OCI-LY7 (cell line): ENCODE results near the gene SARS2. TPM values are rescaled to one million over a fixed set of nuclear protein-coding genes. Genes with fewer than 3 reads are reported as not detected.
A peak's percentile ranks its signal among the peaks of the same experiment; 100 is the strongest.

ENCODE experiments used
- BruUV-seq: library from RNA; stranded (reverse); fragments of 400-500 nt; replicated peaks from 2 replicates; lab custom pipeline; 2021; lab: Mats Ljungman, UMichigan
- CTCF ChIA-PET: fragments of 300-600 bp; sonication (Branson Sonifier 250); formaldehyde crosslinking; loops from one replicate; lab custom pipeline; 2022; ENCODE audit warnings: antibody characterized with exemption; ENCODE audit not compliant: unreplicated experiment; lab: Charles Lee
- POLR2A ChIA-PET: fragments of 300-600 bp; sonication (Branson Sonifier 250); formaldehyde crosslinking; loops from one replicate; lab custom pipeline; 2022; ENCODE audit warnings: antibody characterized with exemption; lab: Charles Lee
- DNase-seq: peaks from one replicate; pipeline ENCODE4 v3.0.0-alpha.2; 2015; ENCODE audit warnings: low spot score
- H2AFZ ChIP-seq: fragments of 200-600 bp; sonication (generic), shearing (Covaris generic); 2 replicates; pipeline ENCODE4 v1.6.1; 2014; ENCODE audit warnings: mild to moderate bottlenecking, antibody characterized with exemption, low read length, moderate library complexity
- H3K27ac ChIP-seq: fragments of 200-600 bp; sonication (generic); 2 replicates; pipeline ENCODE4 v1.5.1; 2014; ENCODE audit warnings: mixed run types, low read depth, mild to moderate bottlenecking, moderate library complexity, low read length, inconsistent platforms; ENCODE audit not compliant: poor library complexity, severe bottlenecking
- H3K36me3 ChIP-seq: fragments of 200-600 bp; sonication (generic); 2 replicates; pipeline ENCODE4 v1.6.1; 2014; ENCODE audit warnings: mild to moderate bottlenecking, antibody characterized with exemption, low read length, moderate library complexity, mixed read lengths; ENCODE audit not compliant: insufficient read depth
- H3K4me1 ChIP-seq: fragments of 200-600 bp; sonication (generic); 2 replicates; pipeline ENCODE4 v1.5.1; 2014; ENCODE audit warnings: mild to moderate bottlenecking, low read length; ENCODE audit not compliant: insufficient read depth, poor library complexity, severe bottlenecking
- H3K4me2 ChIP-seq: fragments of 200-600 bp; sonication (generic); 2 replicates; pipeline ENCODE4 v1.6.1; 2014; ENCODE audit warnings: mild to moderate bottlenecking, low read length
- H3K4me3 ChIP-seq: fragments of 200-600 bp; sonication (generic); 2 replicates; pipeline ENCODE4 v1.5.1; 2014; ENCODE audit warnings: mild to moderate bottlenecking, low read depth, low read length; ENCODE audit not compliant: poor library complexity, severe bottlenecking
- H3K79me2 ChIP-seq: fragments of 200-600 bp; sonication (generic); 2 replicates; pipeline ENCODE4 v1.6.1; 2016; ENCODE audit warnings: low read depth, mild to moderate bottlenecking, low read length, moderate library complexity, mixed read lengths; ENCODE audit not compliant: insufficient read depth
- H3K9me2 ChIP-seq: fragments of 200-600 bp; sonication (generic); 2 replicates; pipeline ENCODE4 v1.6.1; 2016; ENCODE audit warnings: mild to moderate bottlenecking, low read length, mixed read lengths; ENCODE audit not compliant: insufficient read depth
- H3K9me3 ChIP-seq: fragments of 200-600 bp; sonication (generic); 2 replicates; pipeline ENCODE4 v1.6.1; 2014; ENCODE audit warnings: mild to moderate bottlenecking, mixed run types, low read length, mixed read lengths
- H4K20me1 ChIP-seq: fragments of 200-600 bp; sonication (generic); 2 replicates; pipeline ENCODE4 v1.6.1; 2014; ENCODE audit warnings: mild to moderate bottlenecking, antibody characterized with exemption, low read length, moderate library complexity, mixed read lengths; ENCODE audit not compliant: insufficient read depth
- EZH2phosphoT487 ChIP-seq: fragments of 200-600 bp; sonication (generic); IDR thresholded peaks from 2 replicates; pipeline ENCODE4 v1.6.1; 2018; ENCODE audit warnings: low read depth, borderline replicate concordance, mild to moderate bottlenecking, mixed run types, antibody characterized with exemption, low read length, moderate library complexity, mixed read lengths
- intact Hi-C: fragments of 100-400 bp; cut with micrococcal nuclease; formaldehyde crosslinking; loops from one replicate; pipeline ENCODE4 v1.10.0; 2022; ENCODE audit not compliant: unreplicated experiment
- total RNA-seq, 2 experiments: library from RNA; depleted of rRNA in 1 of 2; stranded (reverse); fragments of >200 nt in 1 of 2; shearing (Covaris generic) in 1 of 2; gene quantifications; 2 replicates each; pipeline ENCODE4 v1.2.3, GENCODE V29; 2014 to 2022
- TF ChIP-seq, protein P1 (sequence below): fragments of 200-600 bp; sonication (generic); conservative IDR thresholded peaks from 2 replicates; pipeline ENCODE4 v1.5.1; 2014; ENCODE audit warnings: mild to moderate bottlenecking, antibody characterized with exemption, low read length, moderate library complexity, mixed read lengths

SARS2 gene
- total RNA-seq, 2 experiments from 2014 or later = 37.7 to 52.8 TPM

GRCh38 chr19:38878575-38879399, 51.8 kb downstream of the SARS2 start:
- POLR2A ChIA-PET = interaction anchor here (0.6 to 2.1 kb wide), 6 partner anchors 11 to 142 kb away, joined by 3 to 10 read pairs (median 4); no protein-coding TSS in a partner anchor
- Histone ChIP-seq H3K27ac (peak overlapping the region; percentile 90), H3K79me2 (no peaks in the 10 kb centered on the region), H3K36me3 (no peaks in the 10 kb centered on the region), H3K4me1 (peaks cover 26% of the 10 kb centered on the region), H3K4me3 (peak overlapping the region; percentile 65), H3K9me3 (no peaks in the 10 kb centered on the region), H3K4me2 (peak overlapping the region; percentile 94), H3K9me2 (no peaks in the 10 kb centered on the region), H4K20me1 (no peaks in the 10 kb centered on the region), H2AFZ (peak overlapping the region; percentile 40; the same call in 1 of the 2 replicates)
- CTCF ChIA-PET = interaction anchor here (0.6 to 1.5 kb wide), 4 partner anchors 9 to 155 kb away, joined by 3 to 7 read pairs (median 5); no protein-coding TSS in a partner anchor
- BruUV-seq = TSS peak; percentile 93
- no peak for TF ChIP-seq EZH2phosphoT487
- TF ChIP-seq, protein P1, sequence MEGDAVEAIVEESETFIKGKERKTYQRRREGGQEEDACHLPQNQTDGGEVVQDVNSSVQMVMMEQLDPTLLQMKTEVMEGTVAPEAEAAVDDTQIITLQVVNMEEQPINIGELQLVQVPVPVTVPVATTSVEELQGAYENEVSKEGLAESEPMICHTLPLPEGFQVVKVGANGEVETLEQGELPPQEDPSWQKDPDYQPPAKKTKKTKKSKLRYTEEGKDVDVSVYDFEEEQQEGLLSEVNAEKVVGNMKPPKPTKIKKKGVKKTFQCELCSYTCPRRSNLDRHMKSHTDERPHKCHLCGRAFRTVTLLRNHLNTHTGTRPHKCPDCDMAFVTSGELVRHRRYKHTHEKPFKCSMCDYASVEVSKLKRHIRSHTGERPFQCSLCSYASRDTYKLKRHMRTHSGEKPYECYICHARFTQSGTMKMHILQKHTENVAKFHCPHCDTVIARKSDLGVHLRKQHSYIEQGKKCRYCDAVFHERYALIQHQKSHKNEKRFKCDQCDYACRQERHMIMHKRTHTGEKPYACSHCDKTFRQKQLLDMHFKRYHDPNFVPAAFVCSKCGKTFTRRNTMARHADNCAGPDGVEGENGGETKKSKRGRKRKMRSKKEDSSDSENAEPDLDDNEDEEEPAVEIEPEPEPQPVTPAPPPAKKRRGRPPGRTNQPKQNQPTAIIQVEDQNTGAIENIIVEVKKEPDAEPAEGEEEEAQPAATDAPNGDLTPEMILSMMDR = peak; percentile 52
- intact Hi-C loops = no loop called here
- no peak for DNase-seq

DNA sequence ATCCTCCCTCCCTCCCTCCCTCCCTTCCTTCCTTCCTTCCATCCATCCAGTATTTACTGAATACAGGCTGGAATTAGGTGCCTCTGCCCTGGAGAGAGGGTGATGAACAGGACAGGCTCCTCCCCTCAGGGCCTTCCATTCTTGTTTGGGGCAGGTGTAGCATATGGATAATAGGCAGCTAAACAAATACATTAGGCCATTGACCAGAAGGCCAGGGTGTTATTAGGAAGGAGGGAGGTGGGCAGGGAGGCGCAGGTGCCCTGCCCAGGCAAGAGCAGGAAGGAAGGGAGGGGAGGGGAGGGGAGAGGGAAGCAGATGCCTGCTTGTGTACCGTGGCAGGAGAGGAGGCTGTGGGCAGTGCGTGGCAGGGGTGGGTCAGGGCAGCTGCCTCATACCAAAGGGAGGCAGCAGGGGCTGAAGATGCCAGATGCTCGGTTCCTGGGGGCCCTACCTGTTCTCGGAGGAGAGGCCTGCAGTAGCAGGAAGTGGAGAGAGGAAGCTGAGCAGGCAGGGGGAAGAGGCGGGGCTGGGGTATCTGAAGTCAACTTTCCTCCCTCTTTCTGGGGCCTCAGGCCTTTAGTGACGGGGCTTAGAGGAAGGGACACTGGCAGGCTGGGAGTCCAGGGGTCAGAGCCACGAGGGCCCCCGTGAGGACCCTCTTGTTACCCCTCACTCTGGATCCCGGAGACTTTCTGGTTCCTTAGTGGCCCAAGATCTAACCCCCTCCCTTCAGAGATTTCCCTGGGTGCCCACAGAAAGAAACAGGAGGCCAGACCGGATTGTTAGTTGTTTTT, 52.6 kb downstream of the SARS2 start, which contains the start of gene RINL:
Gene RINL (minus strand): TSS at position 495 of the 794 bp plus-strand sequence. CDS start 1,533 bp downstream, outside the sequence.
- intact Hi-C loops = no loop called here
- ChIA-PET CTCF (interaction anchor here (0.6 to 1.5 kb wide), 4 partner anchors 9 to 155 kb away, joined by 3 to 7 read pairs (median 5); no protein-coding TSS in a partner anchor), POLR2A (interaction anchor here (0.6 to 2.1 kb wide), 8 partner anchors 14 to 339 kb away, joined by 3 to 10 read pairs (median 4); no protein-coding TSS in a partner anchor)
- H3K79me2 ChIP-seq = no peaks in the 10 kb centered on the region
- peak within 1 kb of the TSS; percentile 90 for H3K27ac ChIP-seq
- H3K36me3 ChIP-seq = no peaks in the 10 kb centered on the region
- H3K9me3 ChIP-seq = no peaks in the 10 kb centered on the region
- peak within 1 kb of the TSS; percentile 94 for H3K4me2 ChIP-seq
- H3K9me2 ChIP-seq = no peaks in the 10 kb centered on the region
- H2AFZ ChIP-seq = peak within 1 kb of the TSS; percentile 40; the same call in 1 of the 2 replicates
- peak; percentile 87 for DNase-seq
- BruUV-seq = no TSS peak
- H4K20me1 ChIP-seq = no peaks in the 10 kb centered on the region
- peaks cover 26% of the 10 kb centered on the region for H3K4me1 ChIP-seq
- TF ChIP-seq, protein P1 = no peak
- TF ChIP-seq EZH2phosphoT487 = no peak
- H3K4me3 ChIP-seq = peak within 1 kb of the TSS; percentile 65
